ENCODE results near the gene HSBP1L1. TPM values are rescaled to one million over a fixed set of nuclear protein-coding genes. Genes with fewer than 3 reads are reported as not detected.
A peak's percentile ranks its signal among the peaks of the same experiment; 100 is the strongest.

The HSBP1L1 gene
- total and polyA plus RNA-seq, 2 of the 8 experiments (the other 6 are each of a cell fraction or from before 2014, with no cell fraction given): 1.0 to 1.3 TPM

- no peak overlapping the region for H3K4me3 ChIP-seq (ENCODE audit: extremely low read depth in 1 of 4, insufficient read depth in 2 of 4, low read depth in 3 of 4, low read length in 4 of 4)
- H3K9ac ChIP-seq (replicated peaks in 1 of 4; ENCODE audit: extremely low read depth in 1 of 4, low read depth in 3 of 4, low read length in 3 of 4): no peak overlapping the region
- H2AK5ac ChIP-seq (ENCODE audit: low read depth, low read length): no peak overlapping the region
- H3K36me3 ChIP-seq (ENCODE audit: control insufficient read depth in 2 of 4, insufficient read depth in 4 of 4, low read length in 3 of 4): no peaks in the 10 kb centered on the region
- no peak overlapping the region for H2BK12ac ChIP-seq (ENCODE audit: low read depth, low read length)
- H4K8ac ChIP-seq (ENCODE audit: extremely low read depth, insufficient read depth, low read length): no peak overlapping the region
- H3K14ac ChIP-seq (ENCODE audit: insufficient read length): no peak overlapping the region
- FAIRE-seq (no peak), DNase-seq (ENCODE audit: low read depth in 1 of 2, low spot score in 2 of 2) (peak in 1 of 2 experiments; percentile 40)
- H3K79me2 ChIP-seq (ENCODE audit: control insufficient read depth in 1 of 2, insufficient read depth in 2 of 2, low read length in 2 of 2): no peaks in the 10 kb centered on the region
- H2BK20ac ChIP-seq (ENCODE audit: low read length): no peak overlapping the region
- peaks cover 3% of the 10 kb centered on the region; the same call in 1 of the 2 replicates for H3K23me2 ChIP-seq (ENCODE audit: low read depth, low read length)
- no peak overlapping the region for H3K4ac ChIP-seq (replicated peaks; ENCODE audit: insufficient read length, low read depth, low read length)
- H3K56ac ChIP-seq (replicated peaks; ENCODE audit: insufficient read length, low read depth, low read length): no peak overlapping the region
- H2AFZ ChIP-seq (ENCODE audit: low read length): no peak overlapping the region
- H3K4me1 ChIP-seq (replicated peaks in 1 of 4; ENCODE audit: control insufficient read depth in 3 of 4, insufficient read depth in 4 of 4, low read length in 3 of 4): peaks cover 0 to 8% (median 3%) of the 10 kb centered on the region in 4 experiments; a peak in 4 of 7 replicates
- H4K91ac ChIP-seq (replicated peaks; ENCODE audit: insufficient read length, low read length): no peak overlapping the region
- TF ChIP-seq RNF2 (IDR thresholded peaks at IDR 0.05; ENCODE audit: borderline replicate concordance, low read depth, low read length, missing control alignments, poor library complexity, severe bottlenecking) (no peak), SIN3A (conservative IDR thresholded peaks at IDR 0.05 in 1 of 2, IDR thresholded peaks at IDR 0.05 in 1 of 2; ENCODE audit: low read depth in 1 of 2, low read length in 2 of 2) (no peak), YY1 (IDR thresholded peaks at IDR 0.05; ENCODE audit: low read depth, low read length) (no peak), PHF8 (conservative IDR thresholded peaks at IDR 0.05; ENCODE audit: low read depth, low read length) (no peak), RAD21 (IDR thresholded peaks at IDR 0.05 in 1 of 2, conservative IDR thresholded peaks at IDR 0.05 in 1 of 2; ENCODE audit: low read depth in 2 of 2, low read length in 2 of 2) (no peak), POU5F1 (IDR thresholded peaks at IDR 0.05; ENCODE audit: low read depth, low read length) (no peak), CTBP2 (IDR thresholded peaks at IDR 0.05; ENCODE audit: borderline replicate concordance, insufficient read depth, insufficient read length, low read length) (no peak), CBX5 (IDR thresholded peaks at IDR 0.05; ENCODE audit: low read depth, low read length) (no peak), CBX8 (IDR thresholded peaks at IDR 0.05; ENCODE audit: borderline replicate concordance, low read depth, low read length) (no peak)
- no peak overlapping the region for H3K18ac ChIP-seq (ENCODE audit: extremely low read depth, low read length)
- no peak overlapping the region for H4K5ac ChIP-seq (ENCODE audit: insufficient read length, low read depth, low read length)
- no peak overlapping the region for H2BK15ac ChIP-seq (ENCODE audit: low read length)
- POLR2A ChIA-PET (ENCODE audit: partially characterized antibody): no interaction called here
- 93% methylated on average over 27 of the region's 28 CpGs; no CpG with 5 or more reads in 1 of the 2 experiments for WGBS, 2 experiments (ENCODE audit: extremely low coverage in 1 of 2, insufficient coverage in 1 of 2, insufficient read length in 1 of 2, insufficient replicate concordance in 2 of 2, low coverage in 1 of 2, low lambda C conversion rate in 2 of 2, missing lambda C conversion rate in 1 of 2)
- no peak overlapping the region for H2BK120ac ChIP-seq (replicated peaks; ENCODE audit: low read depth, low read length)
- H4K20me1 ChIP-seq (replicated peaks in 1 of 2; ENCODE audit: control insufficient read depth in 1 of 2, insufficient read depth in 2 of 2, low read length in 2 of 2): peaks cover 0 to 2% of the 10 kb centered on the region in 2 experiments
- H3K79me1 ChIP-seq (ENCODE audit: low read depth, low read length): 0 out of 2 replicates have a peak, but pooled peaks cover 1% of the 10 kb centered on the region
- H2BK5ac ChIP-seq (ENCODE audit: low read depth, low read length): no peak overlapping the region
- H3K4me2 ChIP-seq (ENCODE audit: insufficient read depth in 1 of 2, low read depth in 2 of 2, low read length in 2 of 2): no peak overlapping the region
- no peak overlapping the region for H3K23ac ChIP-seq (ENCODE audit: insufficient read length)
- CTCF ChIA-PET (ENCODE audit: partially characterized antibody): no interaction called here
- H3K9me3 ChIP-seq (ENCODE audit: insufficient read depth in 2 of 2, low read depth in 1 of 2, low read length in 1 of 2): no peaks in the 10 kb centered on the region
- H3K27me3 ChIP-seq (replicated peaks in 1 of 4; ENCODE audit: control insufficient read depth in 3 of 4, extremely low read depth in 1 of 4, insufficient read depth in 3 of 4, low read length in 3 of 4): no peaks in the 10 kb centered on the region
- H3K27ac ChIP-seq (ENCODE audit: low read depth, low read length): no peak overlapping the region
Measured at GRCh38 chr18:79917169-79917852, 47.1 kb upstream of the HSBP1L1 start.
